OCI-LY7 (cell line): ENCODE results near the gene STOML3.

Source experiments
- EZH2phosphoT487 ChIP-seq: fragments of 200-600 bp; sonication (generic); IDR thresholded peaks from 2 replicates; pipeline ENCODE4 v1.6.1; 2018; ENCODE audit warnings: low read depth, borderline replicate concordance, mild to moderate bottlenecking, mixed run types, antibody characterized with exemption, low read length, moderate library complexity, mixed read lengths
- TF ChIP-seq, protein P1 (sequence below): fragments of 200-600 bp; sonication (generic); conservative IDR thresholded peaks from 2 replicates; pipeline ENCODE4 v1.5.1; 2014; ENCODE audit warnings: mild to moderate bottlenecking, antibody characterized with exemption, low read length, moderate library complexity, mixed read lengths

GRCh38 chr13:38967446-38967845 lies 23.2 kb downstream of the STOML3 start:
- TF ChIP-seq, protein P1, sequence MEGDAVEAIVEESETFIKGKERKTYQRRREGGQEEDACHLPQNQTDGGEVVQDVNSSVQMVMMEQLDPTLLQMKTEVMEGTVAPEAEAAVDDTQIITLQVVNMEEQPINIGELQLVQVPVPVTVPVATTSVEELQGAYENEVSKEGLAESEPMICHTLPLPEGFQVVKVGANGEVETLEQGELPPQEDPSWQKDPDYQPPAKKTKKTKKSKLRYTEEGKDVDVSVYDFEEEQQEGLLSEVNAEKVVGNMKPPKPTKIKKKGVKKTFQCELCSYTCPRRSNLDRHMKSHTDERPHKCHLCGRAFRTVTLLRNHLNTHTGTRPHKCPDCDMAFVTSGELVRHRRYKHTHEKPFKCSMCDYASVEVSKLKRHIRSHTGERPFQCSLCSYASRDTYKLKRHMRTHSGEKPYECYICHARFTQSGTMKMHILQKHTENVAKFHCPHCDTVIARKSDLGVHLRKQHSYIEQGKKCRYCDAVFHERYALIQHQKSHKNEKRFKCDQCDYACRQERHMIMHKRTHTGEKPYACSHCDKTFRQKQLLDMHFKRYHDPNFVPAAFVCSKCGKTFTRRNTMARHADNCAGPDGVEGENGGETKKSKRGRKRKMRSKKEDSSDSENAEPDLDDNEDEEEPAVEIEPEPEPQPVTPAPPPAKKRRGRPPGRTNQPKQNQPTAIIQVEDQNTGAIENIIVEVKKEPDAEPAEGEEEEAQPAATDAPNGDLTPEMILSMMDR = no peak
- TF ChIP-seq EZH2phosphoT487 = no peak
